Caco-2 (cell line): Measurements from ENCODE around the gene STK11IP. TPM values are rescaled to one million over a fixed set of nuclear protein-coding genes. Genes with fewer than 3 reads are reported as not detected.

Experiments
- BruUV-seq: library from RNA; stranded (reverse); fragments of 400-500 nt; replicated peaks from 2 replicates; lab custom pipeline; 2021; lab: Mats Ljungman, UMichigan
- CTCF ChIA-PET: fragments of 300-600 bp; sonication (Branson Sonifier 250); formaldehyde crosslinking; loops from one replicate; lab custom pipeline; 2022; ENCODE audit warnings: antibody characterized with exemption; lab: Charles Lee
- POLR2A ChIA-PET: fragments of 300-600 bp; sonication (Branson Sonifier 250); formaldehyde crosslinking; loops from one replicate; lab custom pipeline; 2022; ENCODE audit warnings: antibody characterized with exemption; lab: Charles Lee
- DNase-seq, 2 experiments: peaks; one replicate each; pipeline versions ENCODE4 v3.0.0 to v3.0.0-alpha.2; 2020 to 2022
- H3K27me3 ChIP-seq: replicated peaks from 2 replicates; pipeline ENCODE4 v1.6.0; 2011; ENCODE audit warnings: low read length; ENCODE audit not compliant: control insufficient read depth, insufficient read depth
- H3K36me3 ChIP-seq: 2 replicates; pipeline ENCODE4 v1.5.1; 2011; ENCODE audit warnings: low read length; ENCODE audit not compliant: control insufficient read depth, insufficient read depth
- H3K4me1 ChIP-seq: fragments of 250-450 bp; sonication (Bioruptor Pico); 2 replicates; pipeline ENCODE4 v1.5.1; 2020; ENCODE audit warnings: mild to moderate bottlenecking
- H3K4me3 ChIP-seq: 2 replicates; pipeline ENCODE4 v1.5.1; 2011; ENCODE audit warnings: low read depth, mild to moderate bottlenecking, control low read depth, low read length
- H3K9me3 ChIP-seq: fragments of 250-450 bp; sonication (Bioruptor Pico); 2 replicates; pipeline ENCODE4 v1.5.1; 2020; ENCODE audit warnings: mild to moderate bottlenecking, moderate library complexity
- H3K27ac Mint-ChIP-seq: one replicate; pipeline ENCODE4 v1.8.0; 2022; ENCODE audit warnings: mixed read lengths; ENCODE audit not compliant: unreplicated experiment
- H3K27me3 Mint-ChIP-seq: one replicate; pipeline ENCODE4 v1.8.0; 2022; ENCODE audit warnings: mixed read lengths; ENCODE audit not compliant: insufficient read depth, unreplicated experiment
- H3K36me3 Mint-ChIP-seq: one replicate; pipeline ENCODE4 v1.8.0; 2022; ENCODE audit warnings: mild to moderate bottlenecking, mixed read lengths; ENCODE audit not compliant: insufficient read depth, unreplicated experiment
- H3K4me1 Mint-ChIP-seq: one replicate; pipeline ENCODE4 v1.8.0; 2022; ENCODE audit warnings: low read depth, mixed read lengths; ENCODE audit not compliant: unreplicated experiment
- H3K4me3 Mint-ChIP-seq: one replicate; pipeline ENCODE4 v1.8.0; 2022; ENCODE audit warnings: mild to moderate bottlenecking, moderate library complexity, mixed read lengths; ENCODE audit not compliant: unreplicated experiment
- H3K9me3 Mint-ChIP-seq: one replicate; pipeline ENCODE4 v1.8.0; 2022; ENCODE audit warnings: mixed read lengths; ENCODE audit not compliant: unreplicated experiment
- intact Hi-C: fragments of 100-400 bp; cut with micrococcal nuclease; formaldehyde crosslinking; loops from one replicate; pipeline ENCODE4 v1.10.0; 2022; ENCODE audit not compliant: unreplicated experiment
- total RNA-seq: library from RNA; stranded (reverse); gene quantifications from 2 replicates; pipeline ENCODE4 v1.2.3, GENCODE V29; 2022
- TF ChIP-seq, protein P1 (sequence below), 2 experiments: fragments of 200-600 bp in 1 of 2; IDR thresholded peaks; 1 replicate in 1 of 2; 2 replicates in 1 of 2; pipeline versions ENCODE4 v1.5.1 to v1.8.0; 2011 to 2022; ENCODE audit warnings: antibody characterized with exemption in 1 of 2, control low read depth in 1 of 2, inconsistent platforms in 1 of 2, low read depth in 1 of 2, low read length in 1 of 2, mild to moderate bottlenecking in 1 of 2, moderate library complexity in 1 of 2; ENCODE audit not compliant: insufficient read depth in 1 of 2, severe bottlenecking in 1 of 2, unreplicated experiment in 1 of 2

STK11IP gene
- total RNA-seq, 1 experiment from 2014 or later = 21.7 TPM

DNA sequence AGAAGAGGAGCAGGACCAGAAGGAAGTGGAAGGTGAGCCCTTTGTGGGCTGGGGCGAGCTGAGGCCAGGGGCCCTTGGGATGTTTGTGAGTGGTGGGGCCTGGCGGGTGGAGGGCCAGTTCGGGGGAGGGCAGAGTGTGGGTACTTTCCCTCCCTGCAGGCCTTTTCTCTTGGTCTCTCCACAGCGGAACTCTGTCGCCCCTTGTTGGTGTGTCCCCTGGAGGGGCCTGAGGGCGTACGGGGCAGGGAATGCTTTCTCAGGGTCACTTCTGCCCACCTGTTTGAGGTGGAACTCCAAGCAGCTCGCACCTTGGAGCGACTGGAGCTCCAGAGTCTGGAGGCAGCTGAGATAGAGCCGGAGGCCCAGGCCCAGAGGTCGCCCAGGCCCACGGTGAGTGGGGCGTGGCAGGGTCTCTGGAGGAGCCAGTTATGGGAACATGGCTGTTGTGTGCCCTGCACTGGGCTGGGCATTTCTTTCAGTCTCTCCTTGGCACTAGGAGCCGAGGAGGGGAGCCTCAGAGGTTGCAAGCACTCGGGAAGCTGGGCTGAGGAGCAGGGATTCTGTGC, 10.8 kb downstream of the STK11IP start:
- no peak overlapping the region for H3K4me3 Mint-ChIP-seq
- no peak for DNase-seq
- TF ChIP-seq, protein P1, sequence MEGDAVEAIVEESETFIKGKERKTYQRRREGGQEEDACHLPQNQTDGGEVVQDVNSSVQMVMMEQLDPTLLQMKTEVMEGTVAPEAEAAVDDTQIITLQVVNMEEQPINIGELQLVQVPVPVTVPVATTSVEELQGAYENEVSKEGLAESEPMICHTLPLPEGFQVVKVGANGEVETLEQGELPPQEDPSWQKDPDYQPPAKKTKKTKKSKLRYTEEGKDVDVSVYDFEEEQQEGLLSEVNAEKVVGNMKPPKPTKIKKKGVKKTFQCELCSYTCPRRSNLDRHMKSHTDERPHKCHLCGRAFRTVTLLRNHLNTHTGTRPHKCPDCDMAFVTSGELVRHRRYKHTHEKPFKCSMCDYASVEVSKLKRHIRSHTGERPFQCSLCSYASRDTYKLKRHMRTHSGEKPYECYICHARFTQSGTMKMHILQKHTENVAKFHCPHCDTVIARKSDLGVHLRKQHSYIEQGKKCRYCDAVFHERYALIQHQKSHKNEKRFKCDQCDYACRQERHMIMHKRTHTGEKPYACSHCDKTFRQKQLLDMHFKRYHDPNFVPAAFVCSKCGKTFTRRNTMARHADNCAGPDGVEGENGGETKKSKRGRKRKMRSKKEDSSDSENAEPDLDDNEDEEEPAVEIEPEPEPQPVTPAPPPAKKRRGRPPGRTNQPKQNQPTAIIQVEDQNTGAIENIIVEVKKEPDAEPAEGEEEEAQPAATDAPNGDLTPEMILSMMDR (IDR thresholded peaks at IDR 0.05; ENCODE audit: insufficient read depth in 1 of 2, low read depth in 1 of 2, low read length in 1 of 2, severe bottlenecking in 1 of 2, unreplicated experiment in 1 of 2) = no peak
- no peaks in the 10 kb centered on the region for H3K4me1 ChIP-seq
- no peak overlapping the region for H3K4me3 ChIP-seq
- H3K9me3 Mint-ChIP-seq = no peaks in the 10 kb centered on the region
- intact Hi-C loops = no loop called here
- H3K9me3 ChIP-seq = no peaks in the 10 kb centered on the region
- ChIA-PET CTCF (no interaction called here), POLR2A (no interaction called here)
- no peaks in the 10 kb centered on the region for H3K36me3 Mint-ChIP-seq
- H3K36me3 ChIP-seq = no peaks in the 10 kb centered on the region; the same call in none of the 2 replicates
- no TSS peak for BruUV-seq
- no peaks in the 10 kb centered on the region for H3K4me1 Mint-ChIP-seq
- no peak overlapping the region for H3K27ac Mint-ChIP-seq
- H3K27me3 ChIP-seq = no peaks in the 10 kb centered on the region
- H3K27me3 Mint-ChIP-seq = no peaks in the 10 kb centered on the region

DNA sequence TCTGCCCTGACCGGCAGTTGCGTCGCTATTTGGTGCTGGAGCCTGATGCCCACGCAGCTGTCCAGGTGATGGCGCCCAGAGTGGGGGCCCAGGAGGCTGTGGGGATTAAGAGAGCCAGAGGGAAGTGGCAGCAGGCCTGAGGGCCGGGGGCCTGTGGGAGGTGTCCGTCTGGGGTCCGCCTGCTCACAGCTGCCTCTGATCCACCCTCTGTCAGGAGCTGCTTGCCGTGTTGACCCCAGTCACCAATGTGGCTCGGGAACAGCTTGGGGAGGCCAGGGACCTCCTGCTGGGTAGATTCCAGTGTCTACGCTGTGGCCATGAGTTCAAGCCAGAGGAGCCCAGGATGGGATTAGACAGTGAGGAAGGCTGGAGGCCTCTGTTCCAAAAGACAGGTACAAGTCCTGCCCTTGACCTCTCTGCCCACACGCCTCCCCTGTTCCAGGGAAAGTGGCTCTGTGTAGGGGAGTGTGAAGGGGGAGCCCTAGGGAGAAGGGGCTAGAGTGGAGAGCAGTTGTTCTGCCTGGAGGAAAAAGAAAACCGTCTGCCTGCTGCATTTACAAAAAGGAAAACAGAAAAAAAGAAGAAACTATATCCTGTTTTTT, 11.6 kb downstream of the STK11IP start:
- ChIA-PET POLR2A (no interaction called here), CTCF (no interaction called here)
- no peaks in the 10 kb centered on the region for H3K4me1 ChIP-seq
- no peak for DNase-seq
- Mint-ChIP-seq H3K4me1 (no peaks in the 10 kb centered on the region), H3K4me3 (no peak overlapping the region), H3K36me3 (no peaks in the 10 kb centered on the region), H3K9me3 (no peaks in the 10 kb centered on the region), H3K27me3 (no peaks in the 10 kb centered on the region), H3K27ac (no peak overlapping the region)
- no TSS peak for BruUV-seq
- no peaks in the 10 kb centered on the region for H3K27me3 ChIP-seq
- no peaks in the 10 kb centered on the region; the same call in none of the 2 replicates for H3K36me3 ChIP-seq
- intact Hi-C loops = no loop called here
- H3K9me3 ChIP-seq = no peaks in the 10 kb centered on the region
- TF ChIP-seq, protein P1 (IDR thresholded peaks at IDR 0.05; ENCODE audit: insufficient read depth in 1 of 2, low read depth in 1 of 2, low read length in 1 of 2, severe bottlenecking in 1 of 2, unreplicated experiment in 1 of 2) = no peak
- no peak overlapping the region for H3K4me3 ChIP-seq

DNA sequence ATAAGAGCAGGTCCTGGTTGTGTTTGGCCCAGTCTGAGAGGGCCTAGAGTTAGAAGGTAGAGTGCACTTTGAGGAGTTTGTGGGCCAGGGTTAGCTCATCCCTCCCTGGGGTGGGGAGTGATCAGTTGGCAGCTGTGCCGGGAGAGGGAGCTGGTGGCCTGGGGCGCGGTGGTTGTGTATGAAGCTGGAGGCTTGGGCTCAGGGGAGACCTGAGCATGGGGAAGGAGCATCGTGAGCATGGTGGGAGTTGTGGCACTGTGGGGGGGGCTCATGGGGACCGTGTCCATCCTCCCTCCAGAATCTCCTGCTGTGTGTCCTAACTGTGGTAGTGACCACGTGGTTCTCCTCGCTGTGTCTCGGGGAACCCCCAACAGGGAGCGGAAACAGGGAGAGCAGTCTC, 13.6 kb downstream of the STK11IP start:
- Histone ChIP-seq H3K4me3 (no peak overlapping the region), H3K9me3 (no peaks in the 10 kb centered on the region), H3K4me1 (no peaks in the 10 kb centered on the region), H3K36me3 (no peaks in the 10 kb centered on the region; the same call in 1 of the 2 replicates), H3K27me3 (no peaks in the 10 kb centered on the region)
- H3K9me3 Mint-ChIP-seq = no peaks in the 10 kb centered on the region
- H3K4me3 Mint-ChIP-seq = no peak overlapping the region
- H3K27ac Mint-ChIP-seq = no peak overlapping the region
- POLR2A ChIA-PET = no interaction called here
- no peaks in the 10 kb centered on the region for H3K4me1 Mint-ChIP-seq
- no peaks in the 10 kb centered on the region for H3K36me3 Mint-ChIP-seq
- TF ChIP-seq, protein P1 (IDR thresholded peaks at IDR 0.05; ENCODE audit: insufficient read depth in 1 of 2, low read depth in 1 of 2, low read length in 1 of 2, severe bottlenecking in 1 of 2, unreplicated experiment in 1 of 2) = no peak
- CTCF ChIA-PET = no interaction called here
- no peaks in the 10 kb centered on the region for H3K27me3 Mint-ChIP-seq
- no TSS peak for BruUV-seq
- intact Hi-C loops = no loop called here
- DNase-seq = no peak
